Hematopoietic multipotent progenitor cell (in vitro differentiated cells): Measurements from ENCODE around the gene CIAO2A. TPM values are rescaled to one million over a fixed set of nuclear protein-coding genes. Genes with fewer than 3 reads are reported as not detected.
"Not testable (repeated sequence)": the region's sequence is repeated elsewhere in the genome, so short reads cannot be mapped to it uniquely, and the experiment has no call there.

Source experiments
- DNase-seq, 3 donors: peaks; one replicate each; pipeline ENCODE4 v3.0.0-alpha.2; 2011 to 2015; ENCODE audit warnings: low read depth in 2 of 3, low spot score in 2 of 3
- total RNA-seq: library from RNA; depleted of rRNA; stranded (reverse); fragments of >200 nt; gene quantifications from one replicate; pipeline ENCODE4 v1.2.3, GENCODE V29; 2012

Gene CIAO2A
- total RNA-seq, result 26.4 TPM

DNA sequence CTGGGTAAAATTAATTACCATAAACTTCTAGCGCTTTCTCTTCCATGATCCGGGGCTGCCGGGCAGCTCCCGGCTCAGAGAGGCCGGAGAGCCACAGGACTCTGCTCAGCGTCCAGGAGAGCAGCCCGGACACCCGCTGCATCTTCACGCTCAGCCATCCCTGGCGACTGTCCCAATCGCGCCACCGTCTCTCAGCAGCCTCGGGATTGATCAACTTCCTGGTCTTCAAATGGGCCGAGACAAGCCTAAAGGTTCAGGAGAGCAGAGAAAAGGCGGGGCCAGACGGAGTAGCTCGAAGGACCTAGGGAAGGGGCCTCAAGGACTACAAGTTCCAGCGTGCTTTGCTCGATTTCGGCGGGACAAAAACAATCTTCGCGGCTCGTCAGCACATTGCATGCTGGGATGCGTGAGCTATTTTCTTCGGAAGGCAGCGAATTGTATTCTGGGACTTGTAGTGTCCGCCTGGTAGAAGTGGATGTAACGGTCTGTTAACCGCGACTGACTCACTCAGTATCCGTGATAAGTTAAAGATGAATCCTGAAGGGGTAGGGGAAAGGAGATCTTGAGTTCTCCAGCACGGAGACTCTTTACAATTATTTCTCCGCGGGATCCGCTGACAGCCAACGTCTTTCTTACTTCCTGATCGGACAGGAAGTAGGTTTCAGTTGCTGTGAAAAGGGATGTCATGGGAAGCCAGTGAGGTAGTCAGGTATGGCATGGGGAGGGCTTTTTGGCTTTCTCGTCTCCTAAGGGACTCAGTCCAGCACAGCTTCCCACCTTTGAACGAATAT is at the start of gene CIAO2A:
CIAO2A (minus strand) TSS at position 212 of the 791 bp plus-strand sequence; CDS start at position 142, 70 bp downstream.
- peak; percentile 74 to 99 (median 98) for DNase-seq

DNA sequence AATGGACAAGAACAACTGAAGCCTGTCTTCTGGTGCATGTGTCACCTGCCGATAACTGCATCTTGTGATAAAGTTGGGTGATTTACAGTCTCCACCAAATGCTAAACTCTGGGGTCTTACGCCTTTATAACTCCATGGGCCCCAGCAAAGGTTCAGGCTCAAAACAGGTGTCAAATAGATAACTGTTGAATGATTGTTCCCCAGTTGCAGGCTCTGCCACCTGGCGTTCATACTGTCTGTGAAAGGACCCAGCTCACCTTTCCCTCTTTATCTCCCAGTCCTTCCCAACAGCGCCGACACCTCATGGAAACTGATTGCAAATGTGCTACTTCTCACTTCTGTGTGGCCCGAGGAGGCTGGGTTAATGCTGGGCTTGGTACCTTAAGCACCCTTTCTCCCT is 49.6 kb upstream of the CIAO2A start:
- no peak for DNase-seq

DNA sequence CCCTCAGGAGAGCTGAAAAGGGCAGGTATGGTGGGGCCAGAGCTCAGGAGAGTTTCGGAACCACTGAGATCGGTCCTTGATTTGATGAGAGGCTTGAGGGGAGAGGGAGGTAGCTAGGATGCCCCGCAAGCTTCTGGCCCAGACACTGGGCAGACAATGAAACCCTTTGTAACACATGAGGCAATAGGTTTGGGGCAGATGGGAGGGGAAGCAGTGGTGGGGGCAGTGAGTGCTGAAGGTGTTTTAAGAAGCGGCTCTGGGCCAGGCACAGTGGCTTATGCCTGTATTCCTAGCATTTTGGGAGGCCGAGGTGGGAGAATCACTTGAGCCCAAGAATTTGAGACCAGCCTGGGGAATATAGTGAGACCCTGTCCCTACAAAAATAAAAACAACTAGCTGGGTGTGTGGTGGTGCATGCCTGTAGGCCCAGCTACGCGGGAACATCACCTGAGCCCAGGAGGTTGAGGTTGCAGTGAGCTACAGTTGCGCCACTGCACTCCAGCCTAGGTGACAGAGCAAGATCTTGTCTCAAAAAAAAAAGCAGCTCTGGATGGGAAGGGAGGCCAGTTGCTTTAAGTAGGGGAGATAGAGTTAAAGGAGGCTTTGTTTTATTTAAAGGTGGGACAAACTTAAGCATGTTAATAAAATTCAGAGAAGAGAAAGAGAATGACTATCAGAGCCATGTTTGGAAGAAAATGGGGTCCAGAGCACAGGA is 48.3 kb upstream of the CIAO2A start:
- DNase-seq, result no peak

GRCh38 chr15:64138331-64138941 is 44.8 kb upstream of the CIAO2A start:
- no peak for DNase-seq

DNA sequence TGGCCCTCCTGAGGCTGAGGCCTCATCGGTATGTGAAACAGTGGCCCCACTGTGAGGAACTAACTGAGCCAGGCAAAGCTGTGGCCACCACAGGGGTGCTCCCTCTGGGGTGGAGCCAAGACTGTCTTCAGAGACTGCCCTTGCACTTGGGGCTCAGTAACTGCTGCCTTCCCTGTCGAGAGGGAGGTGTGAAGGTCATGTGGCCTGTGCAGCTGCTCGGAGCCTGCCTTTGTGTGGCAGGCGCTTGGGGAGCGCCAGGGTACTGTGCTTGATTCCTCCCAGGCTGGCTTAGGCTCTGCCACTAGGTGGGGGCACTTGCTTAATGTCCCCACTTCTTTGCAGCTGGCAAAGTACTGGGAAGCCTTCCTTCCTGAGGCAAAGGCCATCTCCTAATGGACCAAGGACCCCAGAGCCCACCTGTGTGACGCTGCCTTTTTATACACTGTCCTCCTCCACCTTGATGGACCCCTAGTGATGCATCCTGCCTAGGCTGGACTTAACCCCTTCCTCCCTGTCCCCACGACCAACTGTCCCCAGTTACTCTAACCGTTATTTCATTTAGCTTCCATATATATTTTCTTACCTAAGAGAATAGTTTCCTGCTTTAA is 43.7 kb upstream of the CIAO2A start:
- no peak for DNase-seq

DNA sequence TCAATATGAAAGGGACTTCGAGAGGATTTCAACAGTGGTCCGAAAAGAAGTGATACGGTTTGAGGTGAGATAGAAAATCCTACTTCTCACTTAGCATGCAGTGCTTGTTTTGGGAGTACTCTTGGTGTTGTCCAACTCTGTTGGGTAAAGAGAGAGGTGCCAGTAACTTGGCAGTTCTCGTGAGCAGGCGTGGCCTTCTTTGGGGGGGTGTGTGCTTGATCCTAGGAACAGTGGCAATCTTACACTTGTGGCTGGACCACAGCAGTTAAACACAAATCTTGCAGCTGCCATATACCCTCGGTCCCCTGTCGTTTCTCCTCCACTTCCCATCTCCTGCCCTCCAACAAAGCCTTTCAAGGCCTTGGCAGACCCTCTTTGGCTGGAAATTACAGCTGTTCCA is 42.7 kb upstream of the CIAO2A start:
- no peak for DNase-seq

GRCh38 chr15:64134345-64134829 is 40.7 kb upstream of the CIAO2A start:
- peak in 1 of 3 donors; percentile 41 for DNase-seq

DNA sequence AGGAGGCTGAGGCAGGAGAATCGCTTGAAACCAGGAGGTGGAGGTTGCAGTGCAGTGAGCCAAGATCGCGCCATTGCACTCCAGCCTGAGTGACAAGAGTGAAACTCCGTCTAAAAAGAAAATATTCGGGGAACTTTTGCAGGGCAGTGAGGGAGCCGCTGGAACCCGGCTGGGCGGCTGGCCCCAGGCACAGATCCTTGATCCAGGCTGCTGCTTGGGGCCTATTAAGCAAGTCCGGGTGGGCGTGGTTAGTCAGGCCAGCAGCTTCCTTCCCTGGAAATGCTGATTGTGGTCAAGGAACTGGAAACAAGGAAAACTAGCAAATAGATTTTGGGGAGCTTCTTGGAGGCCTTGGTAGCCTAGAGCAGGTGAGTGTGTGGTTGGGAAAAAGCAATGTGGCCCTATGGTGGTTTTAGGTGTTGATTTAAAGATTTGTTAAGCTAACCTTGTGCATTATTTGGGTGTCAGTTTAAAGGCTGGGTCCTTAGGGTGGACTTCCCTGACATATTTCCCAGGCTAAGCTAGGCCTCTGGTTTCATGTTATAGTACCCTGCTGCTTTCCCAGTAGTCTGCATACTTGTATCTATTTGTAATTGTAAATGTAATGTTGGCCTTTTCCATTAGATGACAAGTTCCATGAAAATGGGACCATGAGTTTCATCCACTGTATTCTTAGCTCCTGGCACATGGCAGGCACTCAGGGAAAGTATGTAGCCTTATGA is 40.1 kb upstream of the CIAO2A start:
- no peak for DNase-seq

GRCh38 chr15:64132217-64132616 is 38.6 kb upstream of the CIAO2A start:
- no peak for DNase-seq

DNA sequence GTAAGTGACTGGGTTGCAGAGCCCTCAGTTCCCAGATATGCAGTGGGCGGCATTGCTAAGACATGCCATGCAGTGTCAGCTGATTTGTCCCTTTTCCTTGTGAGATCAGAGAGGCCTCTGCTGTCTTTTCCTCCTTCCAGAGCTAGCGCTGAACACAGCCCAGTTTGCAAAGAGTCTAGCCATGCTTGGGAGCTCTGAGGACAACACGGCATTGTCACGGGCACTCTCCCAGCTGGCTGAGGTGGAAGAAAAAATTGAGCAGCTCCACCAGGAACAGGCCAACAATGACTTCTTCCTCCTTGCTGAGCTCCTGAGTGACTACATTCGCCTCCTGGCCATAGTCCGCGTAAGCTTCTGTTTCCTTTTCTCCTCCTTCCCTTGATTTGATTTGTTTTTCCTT is 37.9 kb upstream of the CIAO2A start:
- no peak for DNase-seq

DNA sequence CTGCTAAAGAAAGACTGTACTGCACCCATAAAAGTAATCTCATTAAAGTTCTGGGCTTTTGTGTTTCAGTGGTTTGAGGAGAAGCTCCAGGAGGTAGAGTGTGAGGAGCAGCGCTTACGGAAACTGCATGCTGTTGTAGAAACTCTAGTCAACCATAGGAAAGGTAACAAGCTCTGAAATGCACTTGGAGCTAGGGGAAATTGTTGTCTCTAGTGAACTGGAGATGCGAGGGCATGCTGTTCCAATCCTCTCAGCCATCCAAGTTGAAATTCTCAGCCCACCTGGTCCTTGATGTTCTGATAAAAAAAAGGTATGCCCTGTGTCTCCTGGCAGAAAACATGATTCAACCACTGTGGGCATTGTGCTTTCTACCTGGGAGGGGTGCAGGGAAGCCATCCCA is 36.5 kb upstream of the CIAO2A start:
- DNase-seq, result no peak

- no peak for DNase-seq
Measured at GRCh38 chr15:64127521-64128270, 34.1 kb upstream of the CIAO2A start.

GRCh38 chr15:64125978-64126377 is 32.3 kb upstream of the CIAO2A start:
- no peak for DNase-seq

DNA sequence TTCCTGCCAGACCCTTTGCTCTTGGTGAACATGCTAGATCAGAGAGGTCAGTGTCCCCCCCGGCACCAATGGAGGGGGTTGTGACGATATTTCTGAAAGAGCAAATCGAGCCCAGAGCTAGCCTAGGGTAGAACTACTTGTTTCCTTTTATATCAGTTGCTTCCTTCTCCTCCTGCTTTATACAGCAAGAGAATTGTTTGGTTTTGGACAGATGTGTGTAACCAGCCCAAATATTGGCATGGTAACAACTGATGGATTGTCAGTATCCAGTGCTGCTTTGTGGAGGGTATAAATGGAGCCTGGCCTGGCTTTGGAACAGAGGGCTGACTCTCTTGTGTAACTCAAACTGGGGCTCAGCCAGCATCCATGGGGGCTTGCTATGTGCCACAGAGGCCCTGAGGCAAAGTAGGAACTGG is 29.3 kb upstream of the CIAO2A start:
- DNase-seq, result no peak

GRCh38 chr15:64122444-64122843 is 28.8 kb upstream of the CIAO2A start:
- DNase-seq, result no peak

- no peak for DNase-seq
Measured at GRCh38 chr15:64121614-64122013, 28.0 kb upstream of the CIAO2A start.

DNA sequence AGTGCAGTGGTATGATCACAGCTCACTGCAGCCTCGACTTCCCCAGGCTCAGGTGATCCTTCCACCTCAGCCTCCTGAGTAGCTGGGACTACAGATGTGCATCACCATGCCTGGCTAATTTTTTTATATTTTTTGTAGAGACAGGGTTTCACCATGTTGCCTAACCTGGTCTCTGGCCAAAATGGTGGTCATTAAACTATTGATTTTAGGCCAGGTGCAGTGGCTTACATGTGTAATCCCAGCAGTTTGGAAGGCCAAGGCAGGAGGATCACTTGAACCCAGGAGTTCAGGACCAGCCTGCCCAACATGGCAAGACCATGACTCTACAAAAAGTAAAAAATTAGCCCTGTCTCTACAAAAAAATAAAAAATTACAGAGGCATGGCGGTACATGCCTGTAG is 26.7 kb upstream of the CIAO2A start:
- not testable (repeated sequence) for DNase-seq

GRCh38 chr15:64117759-64118487 is 24.3 kb upstream of the CIAO2A start:
- no peak for DNase-seq

DNA sequence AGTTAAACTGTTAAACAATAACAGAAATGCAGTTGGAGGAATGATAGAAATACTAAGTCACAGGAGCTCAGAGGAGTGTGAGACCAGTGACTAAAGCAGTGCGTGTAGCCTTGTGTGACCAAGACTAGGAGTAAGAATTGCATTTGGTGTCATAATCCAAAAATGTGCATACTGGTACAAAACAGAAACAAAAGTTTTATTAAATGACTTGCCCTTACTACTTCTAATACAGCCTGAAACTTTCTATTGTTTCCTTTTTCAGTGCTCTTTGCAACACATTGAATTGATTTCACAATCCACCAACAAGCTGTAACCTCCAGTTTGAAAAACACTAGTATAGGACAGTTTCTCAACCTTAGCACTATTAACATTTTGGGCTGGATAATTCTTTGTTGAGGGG is 19.3 kb upstream of the CIAO2A start:
- no peak for DNase-seq
